GM12892 (cell line): ENCODE data around the gene TEKT4.
"Not testable (repeated sequence)": the region's sequence is repeated elsewhere in the genome, so short reads cannot be mapped to it uniquely, and the experiment has no call there.

Source experiments
- DNase-seq: peaks from one replicate; pipeline ENCODE4 v3.0.0; 2011; ENCODE audit not compliant: insufficient read length
- FAIRE-seq: peaks from 2 replicates; lab custom pipeline; 2011; peaks lifted over from hg19 to GRCh38; lab: Jason Lieb, UNC
- POLR2A ChIP-seq: IDR thresholded peaks from 2 replicates; pipeline ENCODE4 v1.6.1; 2011; ENCODE audit warnings: low read depth, low read length, control low read depth
- POLR2AphosphoS5 ChIP-seq: IDR thresholded peaks from 2 replicates; pipeline ENCODE4 v1.6.1; 2011; ENCODE audit warnings: low read depth, low read length, control low read depth
- TAF1 ChIP-seq: IDR thresholded peaks from 2 replicates; pipeline ENCODE4 v1.6.1; 2011; ENCODE audit warnings: low read depth, mild to moderate bottlenecking, control low read depth, low read length, borderline replicate concordance

Gene TEKT4

DNA sequence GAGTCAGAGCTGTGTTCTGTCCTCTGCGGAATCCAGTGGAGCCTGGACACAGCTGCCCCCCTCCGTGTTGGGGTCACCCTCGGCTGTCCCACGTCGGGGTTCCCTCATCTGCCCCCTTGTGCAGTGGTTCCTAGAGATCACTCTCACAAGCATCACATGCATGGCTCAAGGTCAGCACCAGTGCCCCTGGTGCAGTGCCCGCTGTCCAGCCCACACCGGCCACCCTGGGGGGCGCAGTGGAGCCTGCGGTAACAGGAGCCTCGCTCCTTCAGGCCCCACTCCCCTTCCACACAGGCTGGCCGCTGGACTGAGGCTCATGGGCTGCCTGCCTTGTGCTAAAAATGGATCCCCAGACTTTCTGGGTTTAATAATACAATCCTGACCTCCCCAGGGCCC is 8.8 kb downstream of the TEKT4 start:
- FAIRE-seq (no peak), DNase-seq (no peak)
- TF ChIP-seq TAF1 (no peak), POLR2AphosphoS5 (no peak), POLR2A (no peak)

DNA sequence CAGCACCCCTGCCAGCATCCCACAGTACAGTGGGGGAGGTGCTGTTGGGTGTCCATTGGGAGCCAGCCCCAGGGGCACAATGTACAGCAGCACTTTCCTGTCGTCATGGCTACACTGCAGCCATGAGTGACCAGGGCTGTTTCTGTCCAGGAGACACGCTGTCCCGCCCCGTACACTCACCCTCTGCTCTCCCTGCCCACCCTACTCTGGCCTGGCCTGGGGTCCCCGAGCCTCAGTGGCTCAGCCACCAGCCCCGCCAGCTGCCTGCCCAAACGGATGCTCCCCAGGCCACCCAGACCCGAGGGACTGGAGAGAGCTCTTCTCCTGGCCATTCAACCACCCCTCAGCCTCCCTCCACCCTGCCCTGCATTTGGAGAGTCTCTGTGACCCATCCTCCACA is 9.3 kb downstream of the TEKT4 start:
- TF ChIP-seq POLR2A (no peak), POLR2AphosphoS5 (no peak), TAF1 (no peak)
- no peak for DNase-seq
- FAIRE-seq, result no peak

DNA sequence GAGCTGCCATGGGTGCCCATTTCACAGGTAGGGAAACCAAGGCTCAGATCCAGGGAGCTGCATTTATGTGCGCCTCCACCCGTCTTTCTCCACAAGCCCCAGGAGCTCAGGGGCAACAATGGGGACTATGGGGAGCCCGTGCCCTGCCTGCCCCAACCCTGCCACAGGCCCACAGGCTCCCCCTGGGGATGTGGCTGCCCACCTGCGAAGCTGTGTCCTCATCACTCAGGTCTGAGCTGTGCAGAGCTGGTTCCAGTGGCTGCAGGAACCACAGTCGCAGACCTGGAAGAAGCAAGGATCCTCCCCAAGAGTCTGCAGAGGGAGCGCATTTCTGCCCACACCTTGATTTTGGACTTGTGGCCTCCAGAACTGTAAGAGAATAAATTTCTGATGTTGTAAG is 9.8 kb downstream of the TEKT4 start:
- TF ChIP-seq POLR2A (no peak), POLR2AphosphoS5 (no peak), TAF1 (no peak)
- FAIRE-seq (no peak), DNase-seq (no peak)

DNA sequence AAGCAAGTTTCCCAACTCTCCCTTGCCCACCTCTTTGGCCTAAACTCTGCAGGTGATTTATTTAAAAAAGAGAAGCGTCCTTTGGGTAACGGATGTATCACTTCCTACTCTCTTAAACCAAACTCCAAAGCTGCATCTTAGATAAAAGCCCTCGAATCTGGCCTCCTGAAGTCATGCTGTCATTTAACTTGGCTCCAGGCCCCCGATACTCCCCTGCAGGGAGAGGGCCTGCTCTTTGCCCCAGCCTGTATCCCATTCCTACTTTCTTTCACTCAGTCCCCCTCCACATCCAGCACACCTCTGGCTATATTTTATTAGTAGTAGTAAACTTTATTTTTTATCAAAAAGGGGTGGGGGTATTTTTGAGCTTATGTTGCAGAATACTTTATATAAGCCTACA is 19.0 kb downstream of the TEKT4 start:
- DNase-seq (no peak), FAIRE-seq (no peak)

DNA sequence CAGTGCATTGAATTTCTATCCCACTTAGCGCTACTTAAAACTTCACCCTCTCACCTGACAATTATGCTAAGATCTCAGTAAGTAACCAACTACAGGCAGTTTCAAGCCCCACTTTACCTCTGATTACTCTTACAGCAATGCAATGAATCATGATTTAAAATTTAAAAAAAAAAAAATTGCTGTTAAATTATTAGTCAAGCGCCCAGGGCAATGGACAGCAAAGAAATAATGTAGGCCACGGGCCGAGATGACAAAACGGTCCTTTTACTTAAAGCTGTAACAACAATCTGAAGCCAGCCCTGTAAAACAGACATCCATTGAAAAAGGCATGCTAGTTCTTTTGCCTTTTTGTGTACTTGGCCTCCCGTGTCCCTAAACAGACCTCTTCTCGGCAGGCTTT is 24.0 kb downstream of the TEKT4 start:
- DNase-seq, FAIRE-seq: not testable (repeated sequence)

More for the DNA sequence above, 19.0 kb downstream of the TEKT4 start:
- TF ChIP-seq POLR2A (no peak), TAF1 (no peak), POLR2AphosphoS5 (no peak)

DNA sequence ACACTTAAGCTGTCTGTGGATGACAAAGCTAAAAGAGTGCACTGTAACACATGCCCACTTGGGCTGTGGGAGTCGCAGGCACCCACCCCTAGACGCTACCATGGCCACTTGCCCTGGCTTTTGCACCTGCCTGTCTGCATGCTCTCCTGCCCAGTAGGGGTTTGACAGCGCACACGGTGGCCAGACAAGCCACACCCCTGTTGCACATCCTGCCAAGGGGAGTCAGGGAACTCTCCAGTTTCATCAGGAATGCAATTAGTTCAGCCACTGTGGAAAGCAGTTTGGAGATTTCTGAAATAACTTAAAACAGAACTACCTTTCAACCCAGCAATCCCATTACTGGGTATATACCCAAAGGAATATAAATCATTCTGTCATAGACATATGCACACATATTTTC is 35.7 kb downstream of the TEKT4 start:
- not testable (repeated sequence) for FAIRE-seq, DNase-seq

DNA sequence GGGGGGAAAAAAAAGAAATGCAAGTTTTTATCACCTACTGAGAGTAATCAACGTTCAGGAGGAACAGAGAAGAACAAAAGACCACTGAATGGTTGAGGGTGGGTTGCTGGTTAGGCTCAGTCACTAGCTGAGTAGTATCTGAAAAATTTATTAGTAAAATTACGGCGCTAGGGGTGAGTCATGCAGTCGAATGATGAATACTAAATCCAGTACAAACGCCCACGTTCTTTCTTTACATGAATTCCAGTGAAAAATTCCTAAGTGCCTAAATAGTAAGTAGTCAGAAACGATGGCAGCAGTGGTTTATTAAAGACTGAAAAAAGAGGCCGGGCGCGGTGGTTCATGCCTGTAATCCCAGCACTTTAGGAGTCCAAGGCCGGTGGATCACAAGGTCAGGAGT is 52.0 kb downstream of the TEKT4 start:
- TF ChIP-seq POLR2A, result no peak
- TF ChIP-seq POLR2AphosphoS5, result no peak
- no peak for TF ChIP-seq TAF1
- FAIRE-seq (no peak), DNase-seq (no peak)

DNA sequence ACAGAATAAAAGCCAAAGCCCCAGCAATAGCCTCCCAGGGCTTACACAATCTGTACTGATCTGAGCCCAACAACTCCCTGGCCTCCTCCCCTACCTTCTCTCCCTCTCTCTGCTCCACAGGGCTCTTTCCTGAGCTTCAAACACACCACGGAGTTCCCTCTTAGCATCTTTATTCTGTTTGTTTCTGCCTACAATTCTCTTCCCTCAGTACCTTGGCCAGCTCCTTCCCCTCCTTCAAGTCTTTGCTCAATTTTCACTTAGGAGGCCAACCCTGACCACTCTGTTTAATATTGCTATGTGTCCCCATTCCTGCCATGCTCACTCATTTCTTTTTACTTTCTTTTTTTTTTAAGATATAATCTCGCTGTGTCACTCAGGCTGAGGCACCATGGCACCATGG is 53.8 kb downstream of the TEKT4 start:
- not testable (repeated sequence) for DNase-seq, FAIRE-seq
